SW 1271 (cell line): ENCODE data around the gene ENTREP3.

Experiments
- DNase-seq, 2 experiments: peaks; one replicate each; lab custom pipeline; 2025; lab: John Stamatoyannopoulos, UW

Gene ENTREP3

DNA sequence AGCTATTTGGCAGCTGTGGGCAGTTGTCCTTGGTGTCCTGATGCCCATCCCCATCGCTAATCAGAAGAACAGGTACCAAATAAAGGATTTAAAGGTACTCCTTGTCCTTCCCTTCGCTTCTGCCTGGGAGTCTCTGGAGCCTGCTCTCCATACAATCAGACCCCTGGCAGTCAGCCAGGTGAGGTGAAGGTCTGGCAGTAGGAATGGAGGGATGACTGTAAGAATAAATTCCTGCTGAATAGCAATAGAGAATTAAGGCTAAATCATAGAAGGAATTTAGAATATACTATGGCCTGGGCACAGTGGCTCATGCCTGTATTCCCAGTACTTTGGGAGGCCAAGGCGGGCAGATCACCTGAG, 56.8 kb downstream of the ENTREP3 start:
- DNase-seq = no peak

DNA sequence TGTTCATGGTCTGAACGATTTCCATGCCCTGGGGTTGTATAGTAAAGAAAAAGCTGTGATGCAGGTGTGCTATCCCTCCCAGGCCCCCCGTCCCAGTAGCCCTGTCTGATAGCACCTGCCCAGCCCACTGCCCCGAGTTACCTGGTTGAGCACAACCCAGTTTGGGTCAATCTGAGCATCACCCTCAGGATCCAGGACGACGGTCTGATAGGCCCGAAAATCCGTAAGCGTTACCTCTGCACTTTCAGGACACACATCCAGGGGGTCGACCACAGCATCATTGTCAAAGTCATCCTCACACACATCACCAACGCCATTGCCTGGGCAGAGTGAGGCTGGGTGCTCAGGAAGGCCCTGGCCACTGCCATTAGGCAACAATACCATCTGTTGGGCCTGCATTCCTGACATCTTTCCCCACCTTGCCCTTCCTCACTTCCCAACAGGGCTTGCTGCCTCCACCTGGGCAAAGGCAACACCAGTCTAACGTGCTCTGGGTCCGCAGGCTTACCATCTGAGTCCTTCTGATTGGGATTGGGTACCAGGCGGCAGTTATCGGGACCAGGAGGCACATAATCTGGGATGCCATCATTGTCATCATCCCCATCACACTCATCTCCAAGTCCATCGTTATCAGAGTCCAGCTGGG, 57.3 kb downstream of the ENTREP3 start:
- no peak for DNase-seq
